Ascending aorta (tissue), 2 donors: ENCODE data around the gene TET2. TPM values are rescaled to one million over a fixed set of nuclear protein-coding genes. Genes with fewer than 3 reads are reported as not detected.

Source experiments
- DNase-seq, 2 donors: peaks; one replicate each; pipeline ENCODE4 v3.0.0-alpha.2; 2019; ENCODE audit warnings: low spot score in 2 of 2
- H3K27ac ChIP-seq, 2 donors: fragments of 200-600 bp; sonication (generic); one replicate each; pipeline ENCODE4 v1.5.1; 2016 to 2017; ENCODE audit warnings: mild to moderate bottlenecking in 1 of 2
- H3K27me3 ChIP-seq: fragments of 200-600 bp; sonication (generic); one replicate; pipeline ENCODE4 v1.5.1; 2017
- H3K36me3 ChIP-seq, 2 donors: fragments of 200-600 bp; sonication (generic); one replicate each; pipeline ENCODE4 v1.5.1; 2016
- H3K4me1 ChIP-seq, 2 donors: fragments of 200-600 bp; sonication (generic); one replicate each; pipeline ENCODE4 v1.5.1; 2016 to 2017; ENCODE audit warnings: mild to moderate bottlenecking in 1 of 2
- H3K4me3 ChIP-seq, 2 donors: fragments of 200-600 bp; sonication (generic); one replicate each; pipeline ENCODE4 v1.5.1; 2016 to 2017; ENCODE audit warnings: mild to moderate bottlenecking in 1 of 2
- H3K9me3 ChIP-seq, 2 donors: fragments of 200-600 bp; sonication (generic); one replicate each; pipeline ENCODE4 v1.5.1; 2016
- CTCF ChIP-seq, 3 experiments: fragments of 200-600 bp in 2 of 3; fragments of 450-650 bp in 1 of 3; sonication (generic) in 2 of 3; IDR thresholded peaks; one replicate each; pipeline ENCODE4 v1.5.1; 2016 to 2019; ENCODE audit warnings: antibody characterized with exemption in 3 of 3, mild to moderate bottlenecking in 1 of 3, moderate library complexity in 1 of 3
- intact Hi-C: fragments of 100-400 bp; cut with DNase I; formaldehyde crosslinking; loops from one replicate; pipeline ENCODE4 v1.15.1; 2023
- total RNA-seq: library from RNA; depleted of rRNA; stranded (reverse); fragments of >200 nt; gene quantifications from one replicate; pipeline ENCODE4 v1.1.0, GENCODE V29; 2016

Gene TET2
- total RNA-seq, 1 donor from 2014 or later, result 14.8 TPM

GRCh38 chr4:105227054-105227453 lies 80.4 kb downstream of the TET2 start:
- no peak for TF ChIP-seq CTCF (IDR thresholded peaks at IDR 0.05)

GRCh38 chr4:105230287-105230686 lies 83.6 kb downstream of the TET2 start:
- Histone ChIP-seq H3K36me3 (peaks cover 7 to 16% of the 10 kb centered on the region in 2 donors), H3K9me3 (no peaks in the 10 kb centered on the region), H3K27me3 (no peaks in the 10 kb centered on the region), H3K27ac (no peak overlapping the region), H3K4me3 (no peak overlapping the region), H3K4me1 (no peaks in the 10 kb centered on the region)
- intact Hi-C loops, result no loop called here
- TF ChIP-seq CTCF (IDR thresholded peaks at IDR 0.05), result no peak
- DNase-seq, result no peak

More at GRCh38 chr4:105227054-105227453, 80.4 kb downstream of the TET2 start:
- Histone ChIP-seq H3K27ac (no peak overlapping the region), H3K9me3 (no peaks in the 10 kb centered on the region), H3K4me1 (no peaks in the 10 kb centered on the region), H3K36me3 (no peaks in the 10 kb centered on the region), H3K27me3 (no peaks in the 10 kb centered on the region), H3K4me3 (no peak overlapping the region)
- no peak for DNase-seq
- intact Hi-C loops, result no loop called here

GRCh38 chr4:105232374-105232773 lies 85.7 kb downstream of the TET2 start:
- no peaks in the 10 kb centered on the region for H3K9me3 ChIP-seq
- DNase-seq, result no peak
- H3K27me3 ChIP-seq, result no peaks in the 10 kb centered on the region
- intact Hi-C loops, result no loop called here
- TF ChIP-seq CTCF (IDR thresholded peaks at IDR 0.05), result no peak
- H3K36me3 ChIP-seq, result peaks cover 11 to 31% of the 10 kb centered on the region in 2 donors
- H3K27ac ChIP-seq, result no peak overlapping the region
- no peak overlapping the region for H3K4me3 ChIP-seq
- H3K4me1 ChIP-seq, result no peaks in the 10 kb centered on the region

- Histone ChIP-seq H3K27ac (no peak overlapping the region), H3K4me1 (no peaks in the 10 kb centered on the region), H3K4me3 (no peak overlapping the region), H3K36me3 (peaks cover 11 to 42% of the 10 kb centered on the region in 2 donors), H3K9me3 (no peaks in the 10 kb centered on the region), H3K27me3 (no peaks in the 10 kb centered on the region)
- TF ChIP-seq CTCF (IDR thresholded peaks at IDR 0.05), result no peak
- intact Hi-C loops, result no loop called here
- no peak for DNase-seq
Measured at GRCh38 chr4:105234582-105234981, 87.9 kb downstream of the TET2 start.

- no peak for DNase-seq
- peaks cover 0 to 2% of the 10 kb centered on the region in 2 donors for H3K4me1 ChIP-seq
- H3K36me3 ChIP-seq, result peaks cover 11 to 42% of the 10 kb centered on the region in 2 donors
- H3K27ac ChIP-seq, result no peak overlapping the region
- intact Hi-C loops, result no loop called here
- TF ChIP-seq CTCF (IDR thresholded peaks at IDR 0.05), result no peak
- H3K4me3 ChIP-seq, result no peak overlapping the region
- H3K27me3 ChIP-seq, result no peaks in the 10 kb centered on the region
- H3K9me3 ChIP-seq, result no peaks in the 10 kb centered on the region
Measured at GRCh38 chr4:105236202-105236915, 89.7 kb downstream of the TET2 start.
